ENCODE data around the gene STARD3. TPM values are rescaled to one million over a fixed set of nuclear protein-coding genes. Genes with fewer than 3 reads are reported as not detected.
A peak's percentile ranks its signal among the peaks of the same experiment; 100 is the strongest.

Gene STARD3
- total and polyA plus RNA-seq, 2 of the 13 experiments (the other 11 are each of a cell fraction or from before 2014, with no cell fraction given), result 34.6 to 100 TPM

DNA sequence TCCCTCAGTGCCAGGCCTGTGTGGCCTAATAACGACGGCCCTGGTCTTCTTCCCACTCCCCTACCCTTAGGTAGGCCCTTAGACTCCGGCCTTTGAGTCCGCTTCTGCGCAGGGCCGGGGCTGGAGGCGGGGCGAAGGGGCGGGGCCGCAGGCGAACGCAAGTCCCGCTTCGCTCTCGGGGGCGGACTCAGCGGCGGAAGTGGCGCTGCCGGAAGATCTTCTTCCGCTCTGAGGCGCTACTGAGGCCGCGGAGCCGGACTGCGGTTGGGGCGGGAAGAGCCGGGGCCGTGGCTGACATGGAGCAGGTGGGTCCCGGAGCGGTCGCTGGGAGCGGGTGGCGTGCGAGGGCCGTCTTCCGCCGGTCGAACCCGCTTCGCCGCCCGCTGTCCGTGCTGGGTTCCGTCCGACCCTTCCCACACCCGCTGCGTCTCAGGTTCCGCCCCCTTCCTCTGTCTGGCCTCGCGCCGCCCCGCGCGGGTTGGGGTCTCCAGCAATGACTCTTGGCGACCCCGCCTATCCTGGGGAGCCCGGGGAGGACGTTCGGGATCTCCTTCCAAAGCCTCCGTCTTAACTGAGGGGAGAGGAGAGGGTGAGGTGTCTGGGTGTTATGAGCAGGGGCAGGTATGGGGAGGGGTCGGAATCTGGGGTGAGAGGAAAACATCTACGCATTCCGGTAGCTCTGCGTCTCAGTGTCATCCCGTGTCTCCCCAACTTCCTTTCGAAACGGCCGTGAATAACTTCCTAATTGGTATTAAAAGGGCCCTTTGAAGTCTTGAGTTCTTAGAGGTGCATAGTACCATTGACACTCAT is at the start of gene STARD3 (continued):
- TF ChIP-seq ZBTB49 (CRISPR knock-in tag; IDR thresholded peaks at IDR 0.05; ENCODE audit: borderline replicate concordance) (peak; percentile 26; the same call in 1 of the 2 replicates), ATM (IDR thresholded peaks at IDR 0.05; ENCODE audit: borderline replicate concordance) (no peak), IRF1 (CRISPR knock-in tag; IDR thresholded peaks at IDR 0.05; ENCODE audit: low read depth) (0 out of 2 replicates have a peak, but pooled peaks have one; percentile 56), ZNF777 (CRISPR knock-in tag; IDR thresholded peaks at IDR 0.05) (peak; percentile 37; the same call in 1 of the 2 replicates), GLMP (CRISPR knock-in tag; IDR thresholded peaks at IDR 0.05; ENCODE audit: borderline replicate concordance) (no peak), ATF1 (CRISPR knock-in tag; IDR thresholded peaks at IDR 0.05) (no peak), ZZZ3 (CRISPR knock-in tag; IDR thresholded peaks at IDR 0.05; ENCODE audit: borderline replicate concordance) (no peak; the same call in 1 of the 2 replicates), ZNF564 (CRISPR knock-in tag; IDR thresholded peaks at IDR 0.05) (peak; percentile 26; the same call in 1 of the 2 replicates), ZNF264 (CRISPR knock-in tag; IDR thresholded peaks at IDR 0.05) (0 out of 2 replicates have a peak, but pooled peaks have one; percentile 62), ZNF552 (CRISPR knock-in tag; IDR thresholded peaks at IDR 0.05; ENCODE audit: borderline replicate concordance) (peak; percentile 76; the same call in 1 of the 2 replicates), ZNF800 (CRISPR knock-in tag; IDR thresholded peaks at IDR 0.05) (no peak), POLR2G (IDR thresholded peaks at IDR 0.05; ENCODE audit: low read depth, low read length) (peak; percentile 90), CENPT (CRISPR knock-in tag; IDR thresholded peaks at IDR 0.05; ENCODE audit: low read depth) (no peak), LCORL (IDR thresholded peaks at IDR 0.05) (0 out of 2 replicates have a peak, but pooled peaks have one; percentile 11), LCORL (CRISPR knock-in tag; IDR thresholded peaks at IDR 0.05) (peak; percentile 76; the same call in 1 of the 2 replicates), REXO4 (CRISPR knock-in tag; IDR thresholded peaks at IDR 0.05; ENCODE audit: borderline replicate concordance) (no peak), SSRP1 (CRISPR knock-in tag; IDR thresholded peaks at IDR 0.05) (no peak), ZNF12 (CRISPR knock-in tag; IDR thresholded peaks at IDR 0.05) (0 out of 2 replicates have a peak, but pooled peaks have one; percentile 55), NBN (conservative IDR thresholded peaks at IDR 0.05) (no peak), KAT7 (CRISPR knock-in tag; IDR thresholded peaks at IDR 0.05; ENCODE audit: borderline replicate concordance) (peak; percentile 81; the same call in 1 of the 2 replicates), ZSCAN5A (CRISPR knock-in tag; IDR thresholded peaks at IDR 0.05; ENCODE audit: borderline replicate concordance) (no peak), IKZF1 (IDR thresholded peaks at IDR 0.05) (no peak), ZNF75D (CRISPR knock-in tag; IDR thresholded peaks at IDR 0.05; ENCODE audit: borderline replicate concordance) (no peak)

Data from HepG2 (cell line).